Karpas-422 (cell line): ENCODE results near the gene C14orf93. TPM values are rescaled to one million over a fixed set of nuclear protein-coding genes. Genes with fewer than 3 reads are reported as not detected.
"Not testable (repeated sequence)": the region's sequence is repeated elsewhere in the genome, so short reads cannot be mapped to it uniquely, and the experiment has no call there.

Experiments
- DNase-seq: peaks from one replicate; pipeline ENCODE4 v3.0.0-alpha.2; 2015
- H2AFZ ChIP-seq: fragments of 200-600 bp; sonication (generic); 2 replicates; pipeline ENCODE4 v1.6.1; 2014; ENCODE audit warnings: antibody characterized with exemption, low read length, mixed read lengths
- H3K27ac ChIP-seq: fragments of 200-600 bp; sonication (generic); 2 replicates; pipeline ENCODE4 v1.5.1; 2014; ENCODE audit warnings: mild to moderate bottlenecking, low read length, moderate library complexity
- H3K27me3 ChIP-seq: fragments of 200-600 bp; sonication (generic); 2 replicates; pipeline ENCODE4 v1.6.1; 2014; ENCODE audit warnings: low read length, mixed read lengths
- H3K36me3 ChIP-seq: fragments of 200-600 bp; sonication (generic); 2 replicates; pipeline ENCODE4 v1.6.1; 2014; ENCODE audit warnings: low read length, mixed read lengths; ENCODE audit not compliant: insufficient read depth
- H3K4me1 ChIP-seq: fragments of 200-600 bp; sonication (generic); 2 replicates; pipeline ENCODE4 v1.6.1; 2014; ENCODE audit warnings: mild to moderate bottlenecking, low read length, mixed read lengths
- H3K4me2 ChIP-seq: fragments of 200-600 bp; sonication (generic); 2 replicates; pipeline ENCODE4 v1.6.1; 2014; ENCODE audit warnings: low read length, low read depth, mild to moderate bottlenecking; ENCODE audit not compliant: poor library complexity, severe bottlenecking
- H3K4me3 ChIP-seq: fragments of 200-600 bp; sonication (generic); 2 replicates; pipeline ENCODE4 v1.5.1; 2014; ENCODE audit warnings: mild to moderate bottlenecking, antibody characterized with exemption, low read length, mixed read lengths
- H3K79me2 ChIP-seq: fragments of 200-600 bp; sonication (generic); 2 replicates; pipeline ENCODE4 v1.6.1; 2014; ENCODE audit warnings: mild to moderate bottlenecking, low read length, mixed read lengths
- H3K9ac ChIP-seq: fragments of 200-600 bp; sonication (generic); 2 replicates; pipeline ENCODE4 v1.6.0; 2014; ENCODE audit warnings: low read length
- H3K9me2 ChIP-seq: fragments of 200-600 bp; sonication (generic), shearing (Covaris generic); replicated peaks from 2 replicates; pipeline ENCODE4 v1.6.0; 2014; ENCODE audit warnings: mild to moderate bottlenecking, low read length, moderate library complexity; ENCODE audit not compliant: insufficient read depth
- H3K9me3 ChIP-seq: fragments of 300-700, 200-600 bp; sonication (generic); 2 replicates; pipeline ENCODE4 v1.6.1; 2014; ENCODE audit warnings: low read length, mixed read lengths
- H4K20me1 ChIP-seq: fragments of 200-600 bp; sonication (generic); 2 replicates; pipeline ENCODE4 v1.6.1; 2014; ENCODE audit warnings: mild to moderate bottlenecking, antibody characterized with exemption, low read length, low read depth; ENCODE audit not compliant: insufficient read depth
- total RNA-seq: library from RNA; depleted of rRNA; stranded (reverse); fragments of >200 nt; shearing (Covaris generic); gene quantifications from 2 replicates; pipeline ENCODE4 v1.2.3, GENCODE V29; 2014; ENCODE audit warnings: low replicate concordance; rRNA removed

The C14orf93 gene
- total RNA-seq, 1 experiment from 2014 or later, result 43.2 TPM

- H3K79me2 ChIP-seq, result peaks cover 12% of the 10 kb centered on the region; the same call in 1 of the 2 replicates
- no peak overlapping the region for H3K4me3 ChIP-seq
- H3K9me3 ChIP-seq, result no peaks in the 10 kb centered on the region
- H3K27me3 ChIP-seq, result no peaks in the 10 kb centered on the region
- DNase-seq, result no peak
- no peak overlapping the region for H3K9ac ChIP-seq
- no peak overlapping the region for H3K27ac ChIP-seq
- H3K4me1 ChIP-seq, result peaks cover 16% of the 10 kb centered on the region
- no peaks in the 10 kb centered on the region for H4K20me1 ChIP-seq
- H3K9me2 ChIP-seq, result no peaks in the 10 kb centered on the region
- no peaks in the 10 kb centered on the region for H3K36me3 ChIP-seq
- no peak overlapping the region for H3K4me2 ChIP-seq
- no peak overlapping the region for H2AFZ ChIP-seq
Measured at GRCh38 chr14:22952418-22952817, 57.5 kb downstream of the C14orf93 start.

GRCh38 chr14:22951795-22952194 is 58.1 kb downstream of the C14orf93 start:
- not testable (repeated sequence) for H3K27ac ChIP-seq, H3K27me3 ChIP-seq, H2AFZ ChIP-seq, H3K9me2 ChIP-seq, DNase-seq, H4K20me1 ChIP-seq, H3K9ac ChIP-seq, H3K9me3 ChIP-seq, H3K4me3 ChIP-seq, H3K4me2 ChIP-seq, H3K36me3 ChIP-seq
- peaks cover 12% of the 10 kb centered on the region; the same call in 1 of the 2 replicates for H3K79me2 ChIP-seq
- H3K4me1 ChIP-seq, result peaks cover 12% of the 10 kb centered on the region

- H3K4me1 ChIP-seq, result no peaks in the 10 kb centered on the region
- H3K9me3 ChIP-seq, result no peaks in the 10 kb centered on the region
- H3K9me2 ChIP-seq, result no peaks in the 10 kb centered on the region
- no peaks in the 10 kb centered on the region for H3K27me3 ChIP-seq
- H2AFZ ChIP-seq, result no peak overlapping the region
- H3K27ac ChIP-seq, result no peak overlapping the region
- H3K9ac ChIP-seq, result no peak overlapping the region
- no peak for DNase-seq
- no peak overlapping the region for H3K4me2 ChIP-seq
- H3K4me3 ChIP-seq, result no peak overlapping the region
- no peaks in the 10 kb centered on the region for H3K79me2 ChIP-seq
- no peaks in the 10 kb centered on the region for H4K20me1 ChIP-seq
- H3K36me3 ChIP-seq, result peaks cover 10% of the 10 kb centered on the region; the same call in 1 of the 2 replicates
Measured at GRCh38 chr14:22945642-22946041, 64.3 kb downstream of the C14orf93 start.

- Histone ChIP-seq H3K9ac (no peak overlapping the region), H3K9me3 (no peaks in the 10 kb centered on the region), H2AFZ (no peak overlapping the region), H3K36me3 (no peaks in the 10 kb centered on the region), H3K4me2 (no peak overlapping the region), H3K79me2 (no peaks in the 10 kb centered on the region), H3K4me3 (no peak overlapping the region), H3K9me2 (no peaks in the 10 kb centered on the region), H3K27me3 (no peaks in the 10 kb centered on the region), H4K20me1 (no peaks in the 10 kb centered on the region), H3K4me1 (no peaks in the 10 kb centered on the region), H3K27ac (no peak overlapping the region)
- no peak for DNase-seq
Measured at GRCh38 chr14:22939684-22940083, 70.3 kb downstream of the C14orf93 start.

Other genes starting within 250 kb of the C14orf93 start
- 250 and 484 TPM in 2 replicates for gene OXA1L, start 243.5 kb downstream of the C14orf93 start, total RNA-seq
- 1.9 and 3.5 TPM in 2 replicates for gene SLC7A7, start 194.7 kb downstream of the C14orf93 start, total RNA-seq
- 71.3 and 107 TPM in 2 replicates for gene MRPL52, start 180.3 kb downstream of the C14orf93 start, total RNA-seq
- gene MMP14, start 173.6 kb downstream of the C14orf93 start, total RNA-seq, result 0.72 and 1.9 TPM in 2 replicates
- gene LRP10, start 138.4 kb downstream of the C14orf93 start, total RNA-seq, result 34.3 and 43.1 TPM in 2 replicates
- gene REM2, start 126.9 kb downstream of the C14orf93 start, total RNA-seq, result 0.51 TPM in 1 of 2 replicates, not detected in the other
- gene RBM23, start 91.0 kb downstream of the C14orf93 start, total RNA-seq, result 67.7 and 79.1 TPM in 2 replicates
- 116 and 152 TPM in 2 replicates for gene PRMT5, start 80.8 kb downstream of the C14orf93 start, total RNA-seq
- 45.9 and 52.4 TPM in 2 replicates for gene HAUS4, start 53.1 kb downstream of the C14orf93 start, total RNA-seq
- not detected in 2 replicates for gene AJUBA, start 27.6 kb downstream of the C14orf93 start, total RNA-seq
- gene PSMB5, start 24.8 kb upstream of the C14orf93 start, total RNA-seq, result 65.4 and 67.1 TPM in 2 replicates
- not detected in 2 replicates for gene PSMB11, start 32.1 kb upstream of the C14orf93 start, total RNA-seq
- gene CDH24, start 47.4 kb upstream of the C14orf93 start, total RNA-seq, result 0.34 and 1.0 TPM in 2 replicates
- gene ACIN1, start 85.0 kb upstream of the C14orf93 start, total RNA-seq, result 125 and 159 TPM in 2 replicates
- gene C14orf119, start 85.4 kb upstream of the C14orf93 start, total RNA-seq, result 52.6 and 69.3 TPM in 2 replicates
- gene CIROP, start 94.8 kb upstream of the C14orf93 start, total RNA-seq, result not detected in 2 replicates
- gene CEBPE, start 109.1 kb upstream of the C14orf93 start, total RNA-seq, result 0.11 TPM in 1 of 2 replicates, not detected in the other
- gene SLC7A8, start 173.5 kb upstream of the C14orf93 start, total RNA-seq, result 0.79 TPM in 1 of 2 replicates, not detected in the other
- gene RNF212B, start 227.8 kb upstream of the C14orf93 start, total RNA-seq, result not detected in 2 replicates